Activated T-cell treated with anti-CD3 and anti-CD28 coated beads, Interleukin-2, amount 50 U/mL, for 72 hours (primary cell): ENCODE data around the gene TUB. TPM values are rescaled to one million over a fixed set of nuclear protein-coding genes. Genes with fewer than 3 reads are reported as not detected.

Source experiments
- ATAC-seq, 2 donors: fragments of 150-1000 bp; cut with Tn5 transposase; replicated peaks in 1 of 2; 2 replicates each; pipeline ENCODE4 v1.10.0; 2021; ENCODE audit warnings: moderate library complexity in 2 of 2, mild to moderate bottlenecking in 1 of 2
- DNase-seq, 2 donors: peaks; one replicate each; pipeline ENCODE4 v3.0.0; 2021 to 2022; ENCODE audit warnings: mixed read lengths in 1 of 2
- H3K27ac Mint-ChIP-seq: one replicate; pipeline ENCODE4 v1.8.0; 2022; ENCODE audit warnings: mild to moderate bottlenecking, moderate library complexity, mixed read lengths
- H3K27me3 Mint-ChIP-seq: one replicate; pipeline ENCODE4 v1.8.0; 2022; ENCODE audit warnings: low read depth, mixed read lengths
- H3K36me3 Mint-ChIP-seq, 2 donors: one replicate each; pipeline ENCODE4 v1.8.0; 2022; ENCODE audit warnings: mixed read lengths in 2 of 2, mild to moderate bottlenecking in 1 of 2; ENCODE audit not compliant: insufficient read depth in 2 of 2
- H3K4me1 Mint-ChIP-seq: one replicate; pipeline ENCODE4 v1.8.0; 2022; ENCODE audit warnings: low read depth, mixed read lengths
- H3K4me3 Mint-ChIP-seq, 2 donors: one replicate each; pipeline ENCODE4 v1.8.0; 2022; ENCODE audit warnings: mild to moderate bottlenecking in 2 of 2, mixed read lengths in 2 of 2, moderate library complexity in 2 of 2
- H3K9me3 Mint-ChIP-seq, 2 donors: one replicate each; pipeline ENCODE4 v1.8.0; 2022; ENCODE audit warnings: mixed read lengths in 2 of 2
- total RNA-seq, 2 donors: library from RNA; stranded (reverse); gene quantifications; one replicate each; pipeline ENCODE4 v1.2.3, GENCODE V29; 2022

TUB gene
- total RNA-seq, 2 donors from 2014 or later: 0.10 to 0.32 TPM

- no peaks in the 10 kb centered on the region for H3K9me3 Mint-ChIP-seq
- no peaks in the 10 kb centered on the region for H3K36me3 Mint-ChIP-seq
- H3K27ac Mint-ChIP-seq: no peak overlapping the region
- H3K4me1 Mint-ChIP-seq: no peaks in the 10 kb centered on the region
- ATAC-seq (no peak), DNase-seq (no peak)
- no peak overlapping the region for H3K4me3 Mint-ChIP-seq
- peaks cover 56% of the 10 kb centered on the region for H3K27me3 Mint-ChIP-seq
These were observed 2.9 kb downstream of the TUB start for GRCh38 chr11:8083871-8084281.

GRCh38 chr11:8084352-8084751 lies 3.3 kb downstream of the TUB start:
- Mint-ChIP-seq H3K4me1 (no peaks in the 10 kb centered on the region), H3K27ac (no peak overlapping the region), H3K36me3 (no peaks in the 10 kb centered on the region), H3K27me3 (peaks cover 51% of the 10 kb centered on the region), H3K9me3 (no peaks in the 10 kb centered on the region), H3K4me3 (no peak overlapping the region)
- DNase-seq (no peak), ATAC-seq (no peak)

GRCh38 chr11:8085011-8085645 lies 4.1 kb downstream of the TUB start:
- H3K4me1 Mint-ChIP-seq: no peaks in the 10 kb centered on the region

GRCh38 chr11:8086001-8086479 lies 5.0 kb downstream of the TUB start:
- Mint-ChIP-seq H3K9me3 (no peaks in the 10 kb centered on the region), H3K36me3 (no peaks in the 10 kb centered on the region), H3K27me3 (peaks cover 40% of the 10 kb centered on the region), H3K4me1 (no peaks in the 10 kb centered on the region), H3K27ac (no peak overlapping the region), H3K4me3 (no peak overlapping the region)
- no peak for DNase-seq
- ATAC-seq: no peak

More at GRCh38 chr11:8085011-8085645, 4.1 kb downstream of the TUB start:
- Mint-ChIP-seq H3K9me3 (no peaks in the 10 kb centered on the region), H3K27me3 (peaks cover 45% of the 10 kb centered on the region), H3K36me3 (no peaks in the 10 kb centered on the region), H3K27ac (no peak overlapping the region), H3K4me3 (no peak overlapping the region)
- DNase-seq: no peak
- no peak for ATAC-seq

- DNase-seq (no peak), ATAC-seq (no peak)
- Mint-ChIP-seq H3K4me3 (no peak overlapping the region), H3K36me3 (no peaks in the 10 kb centered on the region), H3K27me3 (peaks cover 39% of the 10 kb centered on the region), H3K27ac (no peak overlapping the region), H3K9me3 (no peaks in the 10 kb centered on the region), H3K4me1 (no peaks in the 10 kb centered on the region)
These were observed 5.6 kb downstream of the TUB start for GRCh38 chr11:8086571-8086970.

- DNase-seq (peak in 1 of 2 donors; percentile 28), ATAC-seq (peak; percentile 26 to 82)
- Mint-ChIP-seq H3K9me3 (no peaks in the 10 kb centered on the region), H3K27ac (no peak overlapping the region), H3K36me3 (no peaks in the 10 kb centered on the region), H3K27me3 (peaks cover 33% of the 10 kb centered on the region), H3K4me3 (no peak overlapping the region), H3K4me1 (no peaks in the 10 kb centered on the region)
These were observed 6.2 kb downstream of the TUB start for GRCh38 chr11:8087185-8087584.

- ATAC-seq: no peak
- H3K27ac Mint-ChIP-seq: no peak overlapping the region
These were observed 6.7 kb downstream of the TUB start for GRCh38 chr11:8087756-8088155.

GRCh38 chr11:8089791-8090510 lies 8.9 kb downstream of the TUB start:
- no peak for ATAC-seq
- H3K27me3 Mint-ChIP-seq: peaks cover 12% of the 10 kb centered on the region
- no peaks in the 10 kb centered on the region for H3K4me1 Mint-ChIP-seq
- no peak overlapping the region for H3K27ac Mint-ChIP-seq
- DNase-seq: no peak
- H3K4me3 Mint-ChIP-seq: no peak overlapping the region
- no peaks in the 10 kb centered on the region for H3K9me3 Mint-ChIP-seq
- H3K36me3 Mint-ChIP-seq: no peaks in the 10 kb centered on the region

More at GRCh38 chr11:8087756-8088155, 6.7 kb downstream of the TUB start:
- no peak for DNase-seq
- Mint-ChIP-seq H3K4me1 (no peaks in the 10 kb centered on the region), H3K36me3 (no peaks in the 10 kb centered on the region), H3K4me3 (no peak overlapping the region), H3K9me3 (no peaks in the 10 kb centered on the region), H3K27me3 (peaks cover 27% of the 10 kb centered on the region)

GRCh38 chr11:8090756-8091155 lies 9.7 kb downstream of the TUB start:
- Mint-ChIP-seq H3K27ac (no peak overlapping the region), H3K4me3 (no peak overlapping the region), H3K27me3 (peaks cover 4% of the 10 kb centered on the region), H3K4me1 (no peaks in the 10 kb centered on the region), H3K9me3 (no peaks in the 10 kb centered on the region), H3K36me3 (no peaks in the 10 kb centered on the region)
- DNase-seq (peak; percentile 22 to 23), ATAC-seq (no peak)

GRCh38 chr11:8091721-8092120 lies 10.7 kb downstream of the TUB start:
- no peak for DNase-seq
- Mint-ChIP-seq H3K4me3 (no peak overlapping the region), H3K36me3 (no peaks in the 10 kb centered on the region), H3K27me3 (no peaks in the 10 kb centered on the region), H3K4me1 (no peaks in the 10 kb centered on the region), H3K27ac (no peak overlapping the region), H3K9me3 (no peaks in the 10 kb centered on the region)
- no peak for ATAC-seq

GRCh38 chr11:8092587-8093424 lies 11.8 kb downstream of the TUB start:
- ATAC-seq (peak; percentile 59 to 62), DNase-seq (peak; percentile 52 to 56)
- H3K36me3 Mint-ChIP-seq: no peaks in the 10 kb centered on the region
- H3K27ac Mint-ChIP-seq: no peak overlapping the region
- no peaks in the 10 kb centered on the region for H3K4me1 Mint-ChIP-seq
- no peaks in the 10 kb centered on the region for H3K27me3 Mint-ChIP-seq
- H3K9me3 Mint-ChIP-seq: no peaks in the 10 kb centered on the region
- H3K4me3 Mint-ChIP-seq: no peak overlapping the region

GRCh38 chr11:8093931-8094575 lies 13.0 kb downstream of the TUB start:
- H3K27ac Mint-ChIP-seq: no peak overlapping the region
- no peak for DNase-seq
- ATAC-seq: no peak
- no peaks in the 10 kb centered on the region for H3K9me3 Mint-ChIP-seq
- H3K27me3 Mint-ChIP-seq: no peaks in the 10 kb centered on the region
- no peak overlapping the region for H3K4me3 Mint-ChIP-seq
- H3K36me3 Mint-ChIP-seq: no peaks in the 10 kb centered on the region
- no peaks in the 10 kb centered on the region for H3K4me1 Mint-ChIP-seq

GRCh38 chr11:8094656-8095055 lies 13.6 kb downstream of the TUB start:
- ATAC-seq: no peak
- Mint-ChIP-seq H3K27me3 (no peaks in the 10 kb centered on the region), H3K4me3 (no peak overlapping the region), H3K27ac (no peak overlapping the region), H3K4me1 (no peaks in the 10 kb centered on the region), H3K36me3 (no peaks in the 10 kb centered on the region), H3K9me3 (no peaks in the 10 kb centered on the region)
- no peak for DNase-seq
